ENCODE measurements around the gene AGL.
"Not testable (repeated sequence)": the region's sequence is repeated elsewhere in the genome, so short reads cannot be mapped to it uniquely, and the experiment has no call there.

AGL gene

DNA sequence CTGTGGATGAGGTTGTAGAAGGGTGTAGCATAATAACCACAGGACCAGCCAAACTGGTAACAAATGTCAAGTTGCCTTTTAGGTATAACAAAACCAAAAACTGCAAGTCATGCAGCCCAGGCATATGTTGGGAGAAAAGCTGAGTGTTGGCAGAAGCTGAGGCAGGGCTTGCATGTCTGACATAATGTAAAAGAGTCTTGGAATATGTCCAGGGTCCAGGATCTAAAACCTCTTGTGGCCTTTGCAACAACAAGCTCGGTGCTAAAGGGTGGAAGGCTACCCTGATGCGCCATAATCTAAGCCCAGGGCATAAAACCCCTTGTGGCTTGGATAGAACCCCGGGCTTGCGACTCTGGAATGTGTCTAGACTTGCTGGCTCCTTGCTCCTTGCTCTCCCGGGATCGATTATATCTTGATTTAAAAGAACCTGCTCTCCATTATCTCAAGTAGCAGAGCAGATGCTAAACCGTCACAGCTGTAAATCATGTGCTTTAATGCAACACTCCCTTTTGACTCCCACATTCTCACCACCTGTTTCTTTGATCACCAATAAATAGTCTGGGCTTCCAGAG, 93.1 kb downstream of the AGL start:
- peak; percentile 76 for DNase-seq (ENCODE audit: low read depth)

DNA sequence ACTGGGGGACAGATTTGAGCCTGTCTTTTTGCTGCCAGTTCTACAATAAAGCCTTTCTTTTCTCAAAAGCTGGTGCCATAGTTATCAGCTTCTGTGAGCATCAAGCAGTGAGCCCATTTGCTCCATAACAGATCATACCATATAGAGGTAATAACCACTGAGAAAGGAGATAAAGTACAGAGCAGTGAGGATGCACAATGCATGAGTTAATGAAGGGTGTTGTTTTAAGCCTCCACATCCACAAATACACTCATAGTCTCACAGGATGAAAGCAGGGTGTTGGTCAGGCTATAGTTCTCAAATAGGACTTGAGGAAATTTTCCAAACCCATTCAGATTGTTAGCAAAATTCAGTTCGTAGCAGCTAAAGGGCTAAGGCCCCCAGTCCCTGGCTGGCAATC, 94.0 kb downstream of the AGL start:
- no peak for DNase-seq (ENCODE audit: low read depth)

DNA sequence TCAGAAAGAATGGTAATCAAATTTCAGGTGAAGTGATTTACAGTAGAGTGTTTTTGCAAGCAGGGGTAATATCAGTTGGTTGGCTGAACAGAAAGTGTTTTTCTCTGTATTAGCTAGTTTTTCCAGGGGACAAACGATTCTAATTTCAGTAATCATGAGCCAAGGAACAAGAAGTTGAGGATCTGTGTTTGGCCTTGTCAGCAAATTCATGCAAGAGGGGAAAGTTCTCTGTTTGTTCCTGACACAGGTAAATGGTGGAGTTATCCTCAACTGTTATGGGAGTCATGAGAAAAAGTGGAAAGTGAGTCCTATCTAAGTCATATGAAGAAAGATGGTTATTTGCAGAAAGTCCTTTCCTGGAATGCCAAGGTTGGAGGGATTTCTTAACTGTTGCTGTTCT, 95.0 kb downstream of the AGL start:
- no peak for DNase-seq (ENCODE audit: low read depth)

DNA sequence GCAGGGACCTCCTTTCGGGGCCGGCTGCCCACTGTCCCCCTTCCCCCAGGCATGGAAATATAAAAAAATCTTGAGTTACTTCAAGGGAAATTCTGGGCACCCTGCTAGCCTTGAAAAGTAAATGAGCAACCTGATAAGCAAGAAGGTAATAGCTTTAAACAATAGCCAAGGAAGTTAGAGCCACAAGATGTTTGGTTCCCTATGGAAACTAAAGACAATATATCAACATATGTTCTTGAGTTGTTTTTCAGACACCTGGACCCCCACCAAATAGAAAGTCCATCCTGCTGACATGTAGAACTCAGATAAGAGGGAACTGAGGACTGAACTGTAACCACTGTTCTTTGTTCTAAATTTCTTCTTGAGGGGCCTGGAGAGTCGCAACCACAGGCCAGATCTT, 100.3 kb downstream of the AGL start:
- no peak for DNase-seq (ENCODE audit: low read depth)

DNA sequence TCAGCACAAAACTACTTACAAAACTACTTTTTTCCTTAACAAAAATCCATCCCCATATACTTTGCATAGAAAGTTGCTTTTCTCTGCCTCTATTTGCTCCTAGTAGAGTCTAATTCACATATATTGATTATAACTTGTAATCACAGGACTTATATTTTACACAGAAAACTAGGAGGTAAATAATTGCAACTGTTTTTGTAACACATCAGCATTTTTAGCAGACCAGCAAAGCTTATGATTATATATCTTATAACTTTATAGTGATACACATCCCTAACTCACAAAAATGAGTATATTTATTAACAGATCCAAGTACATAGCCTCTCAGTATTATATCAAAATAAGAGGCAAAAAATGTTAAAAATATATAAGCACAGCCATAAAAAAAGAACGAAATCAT, 102.4 kb downstream of the AGL start:
- DNase-seq (ENCODE audit: low read depth): no peak

DNA sequence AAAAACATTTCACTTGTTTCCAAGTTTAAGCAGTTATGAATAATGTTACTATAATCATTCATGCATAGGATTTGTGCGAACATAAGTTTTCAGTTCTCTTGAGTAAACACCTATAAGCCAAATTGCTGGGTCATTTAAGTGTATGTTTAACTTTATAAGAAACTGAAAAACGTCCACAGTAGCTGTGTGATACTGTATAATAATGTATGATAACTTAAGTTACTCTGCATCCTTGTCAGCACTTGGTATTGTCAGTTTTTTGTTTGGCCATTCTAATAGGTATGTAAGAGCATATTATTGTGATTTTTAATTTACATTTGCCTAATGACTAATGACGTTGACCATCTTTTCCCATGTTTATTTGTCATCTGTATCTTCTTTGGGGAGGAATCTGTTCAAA, 105.2 kb downstream of the AGL start:
- no peak for DNase-seq (ENCODE audit: low read depth)

DNA sequence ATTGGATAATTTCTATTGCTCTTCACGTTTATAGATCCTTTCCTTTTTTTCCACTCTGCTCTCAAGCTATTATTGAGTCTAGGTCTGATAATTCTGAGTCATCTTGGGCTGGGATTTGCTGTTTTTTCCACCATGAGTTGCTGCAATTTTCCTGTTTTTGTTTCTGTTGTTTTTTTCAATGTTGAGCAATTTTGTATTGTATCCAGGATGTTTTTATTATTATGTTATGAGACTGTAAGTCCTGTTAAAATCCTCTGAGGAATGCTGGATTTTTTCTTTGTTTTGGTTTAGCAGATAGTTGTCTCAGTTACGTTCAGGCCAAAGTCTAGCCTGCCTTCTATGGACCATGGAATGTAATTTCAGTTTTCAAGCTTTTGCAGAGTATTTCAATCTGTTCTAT, 106.6 kb downstream of the AGL start:
- DNase-seq (ENCODE audit: low read depth): peak; percentile 41

DNA sequence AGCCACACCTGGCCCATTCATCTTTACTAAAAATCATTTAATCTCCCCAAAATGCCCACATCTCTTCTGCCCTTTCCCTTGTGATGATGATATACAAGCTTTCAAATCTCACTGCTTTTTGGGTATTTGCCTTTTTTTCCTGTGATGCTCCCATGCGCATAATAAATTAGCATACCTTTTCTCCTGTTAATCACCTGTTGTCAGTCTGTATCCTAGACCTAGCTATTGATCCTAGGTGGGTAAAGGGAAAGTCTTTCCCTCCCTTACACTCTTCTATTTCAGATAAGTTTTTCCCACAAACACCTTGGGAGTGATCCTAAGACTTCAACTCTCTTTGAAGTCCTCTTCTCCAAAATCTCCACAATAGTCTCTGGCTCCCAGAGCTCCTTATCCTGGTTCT, 107.7 kb downstream of the AGL start:
- no peak for DNase-seq (ENCODE audit: low read depth)

DNA sequence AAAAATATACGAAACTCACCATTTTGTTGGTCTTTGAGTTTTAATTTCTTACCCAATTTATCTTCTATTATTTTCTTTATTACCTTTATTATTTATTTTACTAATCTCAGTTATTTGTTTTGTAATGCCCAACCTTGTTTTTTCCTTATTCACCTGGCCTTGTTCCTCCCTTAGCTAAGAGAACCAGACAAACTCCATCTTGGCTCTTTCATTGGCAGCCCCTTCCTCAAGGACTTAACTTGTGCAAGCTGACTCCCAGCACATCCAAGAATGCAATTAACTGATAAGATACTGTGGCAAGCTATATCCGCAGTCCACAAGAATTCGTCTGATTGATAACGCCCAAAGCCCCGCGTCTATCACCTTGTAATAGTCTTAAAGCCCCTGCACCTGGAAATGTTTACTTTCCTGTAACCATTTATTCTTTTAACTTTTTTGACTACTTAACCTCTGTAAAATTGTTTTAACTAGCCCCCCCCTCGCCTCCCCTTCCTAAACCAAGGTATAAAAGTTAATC, 109.1 kb downstream of the AGL start:
- DNase-seq (ENCODE audit: low read depth): not testable (repeated sequence)

DNA sequence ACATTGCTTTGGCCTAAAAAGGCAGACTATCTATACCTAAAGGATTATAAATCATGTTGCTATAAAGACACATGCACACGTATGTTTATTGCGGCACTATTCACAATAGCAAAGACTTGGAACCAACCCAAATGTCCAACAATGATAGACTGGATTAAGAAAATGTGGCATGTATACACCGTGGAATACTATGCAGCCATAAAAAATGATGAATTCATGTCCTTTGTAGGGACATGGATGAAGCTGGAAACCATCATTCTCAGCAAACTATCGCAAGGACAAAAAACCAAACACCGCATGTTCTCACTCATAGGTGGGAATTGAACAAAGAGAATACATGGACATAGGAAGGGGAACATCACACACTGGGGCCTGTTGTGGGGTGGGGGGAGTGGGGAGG, 110.1 kb downstream of the AGL start:
- DNase-seq (ENCODE audit: low read depth): not testable (repeated sequence)

DNA sequence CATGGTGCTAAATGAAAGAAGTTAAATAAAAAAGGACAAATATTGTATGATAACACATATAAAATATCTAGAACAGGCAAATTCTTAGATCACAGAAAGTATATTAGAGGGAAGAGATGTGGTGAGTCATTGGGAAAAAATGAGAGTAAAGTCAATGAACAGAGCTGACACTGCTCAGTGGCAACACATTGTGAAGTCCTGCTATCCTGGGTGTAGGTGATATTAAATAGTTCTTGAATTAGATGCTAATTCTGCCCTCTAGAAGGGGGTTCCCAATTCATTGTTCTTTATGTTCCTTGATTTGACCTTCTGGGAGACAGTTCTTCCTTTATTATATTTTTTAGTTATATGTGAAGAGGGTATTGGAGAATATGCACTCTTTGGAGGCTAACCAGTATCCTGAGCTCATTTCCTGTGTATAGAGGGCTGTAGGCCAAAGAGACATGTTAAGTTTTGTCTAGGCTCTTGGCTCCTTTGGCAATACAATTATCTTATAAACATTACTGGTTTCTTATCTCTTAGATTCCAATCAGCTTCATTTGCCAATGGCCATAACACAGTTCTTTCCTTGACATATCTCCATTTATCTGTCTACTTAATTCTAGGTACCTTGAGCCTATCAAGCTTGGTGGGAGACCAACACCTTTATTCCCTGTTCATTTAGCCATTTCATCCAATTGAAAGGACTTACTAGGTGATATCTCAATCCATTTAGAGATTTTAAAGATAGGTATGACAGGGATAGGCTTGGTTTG, 113.1 kb downstream of the AGL start:
- DNase-seq (ENCODE audit: low read depth): peak; percentile 65

DNA sequence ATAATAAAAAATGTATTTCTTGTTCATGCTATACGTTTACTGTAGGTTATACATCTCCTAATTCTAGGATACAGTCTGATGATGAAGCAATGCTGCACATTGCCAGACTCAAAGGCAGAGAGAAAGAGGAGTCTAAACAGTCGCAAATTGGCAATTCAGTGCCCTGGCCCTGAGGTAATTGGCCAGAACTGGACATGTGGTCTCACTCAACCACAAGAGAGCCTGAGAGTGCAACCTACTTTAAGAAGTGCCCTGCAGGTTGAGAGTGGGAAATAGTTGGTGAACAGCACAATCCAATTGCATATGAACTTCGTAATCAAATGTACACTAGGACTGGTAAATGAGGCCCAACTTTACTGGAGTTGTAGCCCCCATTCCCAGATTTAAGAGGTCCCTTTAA, 114.6 kb downstream of the AGL start:
- DNase-seq (ENCODE audit: low read depth): no peak

DNA sequence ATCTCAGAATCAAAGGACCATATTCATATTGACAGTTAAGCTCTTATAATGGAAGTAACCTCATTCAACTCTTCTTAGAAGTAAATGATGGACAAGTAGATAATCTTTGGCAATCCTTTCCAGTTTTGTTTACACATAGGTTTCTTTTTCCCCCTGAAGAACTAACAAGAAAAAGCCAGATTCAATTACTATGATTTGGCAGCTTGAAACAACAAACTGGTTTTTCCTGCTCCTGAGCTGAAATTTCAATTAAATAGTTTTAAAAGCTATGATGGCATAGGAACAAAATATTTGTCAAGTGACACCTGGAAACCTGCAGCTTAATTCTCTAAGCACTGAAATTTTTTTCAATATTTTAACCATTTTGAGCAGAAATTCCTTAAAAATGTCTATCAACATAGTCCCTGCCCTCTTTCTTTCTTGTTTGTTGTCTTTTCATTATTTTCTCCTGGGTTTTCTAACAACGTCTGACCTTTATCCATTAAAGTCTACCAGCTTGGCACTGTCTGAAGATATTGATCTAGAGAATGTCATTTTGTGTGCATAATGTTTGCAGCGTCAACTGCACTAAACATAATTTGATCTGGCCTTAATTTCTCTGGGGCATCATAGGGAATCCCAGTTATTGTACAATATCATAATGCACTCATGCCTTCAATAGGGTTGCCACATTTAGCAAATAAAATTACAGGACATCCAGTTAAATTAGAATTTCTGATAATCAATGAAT, 115.7 kb downstream of the AGL start:
- DNase-seq (ENCODE audit: low read depth): no peak

DNA sequence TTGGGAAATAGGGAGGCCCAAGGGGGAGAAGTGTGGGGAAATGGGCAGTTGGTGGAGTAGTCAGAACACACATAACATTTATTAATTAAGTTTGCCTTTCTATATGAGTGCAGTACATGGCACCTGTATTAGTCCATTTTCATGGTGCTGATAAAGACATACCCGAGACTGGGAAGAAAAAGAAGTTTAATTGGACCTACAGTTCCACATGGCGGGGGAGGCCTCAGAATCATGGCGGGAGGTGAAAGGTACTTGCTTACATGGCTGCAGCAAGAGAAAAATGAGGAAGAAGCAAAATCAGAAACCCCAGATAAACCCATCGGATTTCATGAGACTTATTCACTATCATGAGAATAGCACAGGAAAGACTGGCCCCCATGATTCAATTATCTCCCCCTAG, 118.1 kb downstream of the AGL start:
- no peak for DNase-seq (ENCODE audit: low read depth)

DNA sequence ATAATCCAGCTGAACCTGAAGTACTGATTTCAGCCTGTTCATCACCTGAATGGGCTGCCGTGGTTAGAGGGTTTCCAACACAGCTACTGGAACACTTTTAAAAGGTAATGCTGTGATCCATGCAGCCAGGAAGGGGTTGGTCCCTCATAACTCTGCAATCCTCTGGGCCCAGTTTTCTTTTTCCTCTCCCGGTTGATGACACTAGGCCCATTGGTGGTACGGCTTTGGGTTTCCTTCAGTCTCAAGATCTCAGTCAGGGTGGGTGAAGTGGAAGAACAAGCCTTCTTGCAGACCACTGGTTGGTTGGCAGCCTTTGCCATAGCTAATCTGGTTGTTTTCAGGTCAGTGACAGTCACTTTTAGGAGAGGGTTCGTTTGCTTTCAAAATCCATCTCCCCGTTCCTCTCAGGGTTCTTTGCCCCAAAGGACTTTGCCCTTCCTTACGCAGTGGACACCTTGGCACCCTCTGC, 119.1 kb downstream of the AGL start:
- no peak for DNase-seq (ENCODE audit: low read depth)

DNA sequence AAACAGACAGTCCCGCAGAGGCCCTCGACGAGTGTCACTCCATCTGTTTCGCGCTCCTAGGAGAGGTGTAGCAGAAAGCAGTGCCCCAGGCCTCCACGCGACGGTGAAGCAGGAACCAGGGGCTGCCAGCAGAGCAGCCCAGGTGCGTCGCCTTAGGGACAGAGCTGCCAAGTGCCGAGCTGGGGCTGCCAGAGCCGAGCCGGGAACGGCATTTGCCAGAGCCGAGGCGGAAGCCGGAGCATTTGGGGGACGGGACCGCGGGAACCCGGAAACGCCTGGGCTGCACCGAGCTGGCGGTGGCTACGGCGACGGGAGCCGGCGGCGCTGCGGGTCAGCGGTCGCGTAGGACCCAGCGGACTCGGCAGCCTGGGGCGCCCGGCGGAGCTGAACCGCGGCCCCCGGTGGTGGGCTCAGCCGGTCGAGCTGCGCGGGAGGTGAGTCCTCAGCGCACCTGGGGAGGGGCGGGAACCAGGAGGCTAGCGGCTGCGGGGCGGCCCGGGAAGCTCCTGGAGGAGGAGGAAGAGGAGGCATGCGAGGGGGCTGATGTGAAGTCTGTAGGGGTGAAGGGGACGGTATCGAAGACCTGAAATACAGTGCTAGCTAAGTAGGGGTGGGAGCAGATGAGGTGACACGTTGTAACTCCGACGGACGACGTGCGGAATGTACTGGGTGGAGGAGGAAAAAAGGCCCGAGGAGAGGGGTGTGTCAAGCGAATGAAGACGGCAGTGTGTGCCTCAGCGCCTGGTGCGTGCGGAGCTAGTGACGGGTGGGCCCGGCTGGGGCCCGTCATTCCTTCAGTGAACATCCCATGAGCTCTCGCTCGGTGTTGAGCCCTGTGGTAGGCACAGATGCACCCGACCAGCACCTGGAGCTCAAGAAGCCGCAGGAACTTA, 119.8 kb downstream of the AGL start, which contains the start of gene SLC35A3:
SLC35A3 (plus strand) TSS at position 268 of the 893 bp plus-strand sequence. CDS start 23,559 bp downstream, outside the sequence.
- DNase-seq (ENCODE audit: low read depth): peak; percentile 73

DNA sequence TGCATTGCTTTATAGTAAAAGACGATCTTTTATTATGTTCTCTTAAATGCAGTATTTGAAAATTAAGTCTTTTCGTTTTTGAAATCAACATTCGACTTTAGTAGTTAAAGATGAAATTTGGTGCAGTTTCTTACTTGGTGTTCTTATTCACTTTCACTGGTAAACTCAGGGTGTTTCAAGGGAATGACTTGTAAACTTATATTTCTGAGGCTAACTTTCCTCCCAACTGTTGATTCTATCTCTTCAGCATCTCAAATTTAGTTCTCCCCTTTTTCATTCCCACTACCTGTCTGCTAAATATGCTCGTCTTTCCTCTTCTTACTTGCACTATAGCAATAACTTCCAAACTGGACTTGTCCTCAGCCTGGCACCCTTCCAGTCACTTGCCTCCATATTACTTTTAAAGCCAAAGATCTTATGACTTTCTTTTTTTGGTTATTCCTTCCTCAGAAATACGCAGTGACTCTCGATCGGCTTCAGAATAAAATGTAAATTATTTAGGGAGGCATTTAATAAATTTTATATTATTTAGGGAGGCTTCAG, 120.6 kb downstream of the AGL start:
- DNase-seq (ENCODE audit: low read depth): peak; percentile 12

DNA sequence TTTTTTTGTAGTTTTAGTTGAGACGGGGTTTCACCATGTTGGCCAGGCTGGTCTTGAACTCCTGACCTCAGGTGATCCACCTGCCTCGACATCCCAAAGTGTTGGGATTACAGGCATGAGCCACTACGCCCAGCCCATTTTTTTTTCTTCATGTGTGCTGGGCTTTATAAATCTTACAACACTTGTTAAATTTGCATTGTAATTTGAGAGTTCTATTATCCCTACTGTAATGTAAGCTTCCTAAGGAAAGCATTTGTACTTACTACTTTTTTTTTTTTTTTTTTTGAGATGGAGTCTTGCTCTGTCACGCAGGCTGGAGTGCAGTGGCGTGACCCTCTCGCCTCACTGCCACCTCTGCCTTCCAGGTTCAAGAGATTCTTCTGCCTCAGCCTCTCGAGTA, 121.9 kb downstream of the AGL start:
- not testable (repeated sequence) for DNase-seq (ENCODE audit: low read depth)

Data from EH (cell line).